Right lung (tissue), 5 donors: ENCODE data around the gene ENOX2. TPM values are rescaled to one million over a fixed set of nuclear protein-coding genes. Genes with fewer than 3 reads are reported as not detected.
"Not testable (repeated sequence)": the region's sequence is repeated elsewhere in the genome, so short reads cannot be mapped to it uniquely, and the experiment has no call there.

Experiments used
- DNase-seq, 2 donors: peaks; one replicate each; pipeline ENCODE4 v3.0.0-alpha.2; 2013
- polyA plus RNA-seq, 5 donors: library from polyadenylated mRNA; unstranded; fragments of 120-200 nt; gene quantifications; one replicate each; pipeline versions ENCODE4 v1.2.1 to v1.2.3, GENCODE V29; 2013; ENCODE audit warnings: inconsistent platforms in 1 of 5, low replicate concordance in 1 of 5; ENCODE audit not compliant: insufficient read length in 5 of 5, insufficient read depth in 1 of 5

Gene ENOX2
- polyA plus RNA-seq, 5 donors: 1.6 to 10.7 (median 8.8) TPM

DNA sequence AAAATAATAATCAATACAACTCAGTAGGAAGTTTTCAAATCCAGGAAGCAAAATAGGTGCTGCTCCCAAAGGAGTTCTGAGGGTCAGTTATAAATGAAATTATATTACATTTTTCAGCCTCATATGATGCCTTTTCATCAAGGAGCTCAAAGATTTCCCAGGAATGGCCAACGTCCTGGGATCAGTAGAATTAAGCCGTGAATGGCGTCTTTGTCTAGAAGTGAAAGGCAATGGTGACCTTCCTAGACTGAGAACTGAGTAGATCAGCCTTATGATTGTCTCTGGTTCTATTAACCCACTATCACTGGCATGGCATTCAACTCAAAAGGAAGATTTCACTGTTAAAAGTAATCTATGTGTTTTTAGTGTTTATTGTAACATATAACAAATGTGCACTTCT is 74.4 kb downstream of the ENOX2 start:
- DNase-seq: no peak

DNA sequence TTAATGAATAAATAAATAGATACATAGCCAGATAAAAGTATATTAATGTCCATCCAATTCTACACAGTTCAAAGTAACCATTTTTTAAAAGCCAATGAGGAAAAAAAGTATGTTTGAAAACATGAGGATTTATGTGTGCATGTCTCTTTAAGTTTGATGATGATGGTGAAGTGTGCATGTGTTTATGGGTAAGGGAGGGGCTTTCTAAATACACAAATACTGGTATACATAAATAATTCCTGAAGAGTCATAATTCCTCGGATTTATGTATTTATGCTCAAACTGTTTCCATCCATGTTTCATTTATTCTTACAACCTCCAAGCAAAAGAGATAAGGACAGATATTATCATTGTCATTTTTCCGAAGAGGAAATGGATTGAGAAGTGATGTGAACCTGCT is 75.4 kb downstream of the ENOX2 start:
- DNase-seq: no peak

DNA sequence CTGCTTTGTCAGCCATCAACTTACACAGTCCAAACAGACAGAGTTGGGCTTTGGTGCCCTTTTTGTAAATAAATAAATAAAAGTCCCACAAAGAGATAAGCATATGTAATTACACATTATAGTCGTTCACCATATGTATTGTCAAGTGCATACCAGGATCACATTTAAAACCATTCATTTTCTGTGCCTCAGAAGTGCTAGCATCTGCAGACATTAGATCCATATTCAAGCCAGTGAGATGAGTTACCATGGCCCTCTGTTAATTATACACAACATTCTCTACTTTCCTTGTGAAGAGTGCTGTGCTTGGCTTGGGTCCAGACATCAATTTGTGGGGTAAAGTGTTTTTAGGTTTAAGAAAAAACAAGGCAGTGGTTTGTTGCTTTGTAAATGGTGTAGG is 76.8 kb downstream of the ENOX2 start:
- no peak for DNase-seq

DNA sequence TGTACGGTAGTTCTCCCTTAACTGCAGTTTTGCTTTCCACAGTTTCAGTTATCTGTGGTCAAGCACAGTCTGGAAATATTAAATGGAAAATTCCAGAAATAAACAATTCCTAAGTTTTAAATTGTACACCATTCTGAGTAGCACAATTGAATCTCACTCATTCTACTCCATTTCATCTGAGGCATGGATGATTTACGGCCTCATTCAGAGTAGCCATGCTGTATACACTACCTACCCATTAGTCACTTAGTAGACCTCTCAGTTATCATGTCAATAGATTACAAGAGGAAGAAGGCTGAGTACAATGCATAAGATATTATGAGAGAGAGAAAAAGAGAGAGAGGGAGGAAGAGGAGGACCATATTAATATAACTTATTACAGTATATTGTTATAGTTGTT is 77.5 kb downstream of the ENOX2 start:
- DNase-seq: no peak

DNA sequence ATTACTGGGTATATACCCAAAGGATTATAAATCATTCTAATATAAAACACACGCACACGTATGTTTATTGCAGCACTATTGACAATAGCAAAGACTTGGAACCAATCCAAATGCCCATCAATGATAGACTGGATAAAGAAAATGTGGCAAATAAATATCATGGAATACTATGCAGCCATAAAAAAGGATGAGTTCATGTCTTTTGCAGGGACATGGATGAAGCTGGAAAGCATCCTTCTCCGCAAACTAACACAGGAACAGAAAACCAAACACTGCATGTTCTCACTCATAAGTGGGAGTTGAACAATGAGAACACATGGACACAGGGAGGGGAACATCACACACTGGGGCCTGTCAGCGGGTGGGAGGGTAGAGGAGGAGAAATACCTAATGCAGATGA is 83.6 kb downstream of the ENOX2 start:
- DNase-seq: not testable (repeated sequence)

DNA sequence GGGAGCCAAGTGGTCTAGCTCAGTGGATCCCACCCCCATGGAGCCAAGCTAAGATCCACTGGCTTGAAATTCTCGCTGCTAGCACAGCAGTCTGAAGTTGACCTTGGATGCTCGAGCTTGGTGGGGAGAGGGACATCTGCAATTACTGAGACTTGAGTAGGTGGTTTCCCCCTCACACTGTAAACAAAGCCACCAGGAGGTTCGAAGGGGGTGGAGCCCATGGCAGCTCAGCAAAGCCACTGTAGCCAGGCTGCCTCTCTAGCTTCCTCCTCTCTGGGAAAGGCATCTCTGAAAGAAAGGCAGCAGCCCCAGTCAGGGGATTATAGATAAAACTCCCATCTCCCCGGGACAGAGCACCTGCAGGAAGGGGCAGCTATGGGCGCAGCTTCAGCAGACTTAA is 89.1 kb downstream of the ENOX2 start:
- not testable (repeated sequence) for DNase-seq

DNA sequence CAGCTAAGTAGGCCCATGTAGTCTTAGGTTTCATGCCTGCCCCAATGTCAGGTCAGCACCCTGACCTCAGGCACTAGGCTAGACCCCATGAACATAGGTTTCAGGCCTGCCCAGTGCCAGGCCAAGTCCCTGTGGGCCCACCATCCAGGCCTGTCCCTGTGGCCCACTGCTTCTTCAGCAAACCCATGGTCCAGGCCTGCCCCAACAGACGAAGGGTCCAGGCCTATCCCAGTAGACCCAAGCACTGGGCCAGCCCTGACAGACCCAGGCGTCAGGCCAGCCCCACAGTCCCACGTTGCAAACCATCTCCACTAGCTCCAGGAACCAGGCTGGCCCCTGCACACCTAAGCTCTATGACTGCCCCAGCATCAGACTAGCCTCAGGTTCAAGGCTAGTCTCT is 92.4 kb downstream of the ENOX2 start:
- DNase-seq: no peak

DNA sequence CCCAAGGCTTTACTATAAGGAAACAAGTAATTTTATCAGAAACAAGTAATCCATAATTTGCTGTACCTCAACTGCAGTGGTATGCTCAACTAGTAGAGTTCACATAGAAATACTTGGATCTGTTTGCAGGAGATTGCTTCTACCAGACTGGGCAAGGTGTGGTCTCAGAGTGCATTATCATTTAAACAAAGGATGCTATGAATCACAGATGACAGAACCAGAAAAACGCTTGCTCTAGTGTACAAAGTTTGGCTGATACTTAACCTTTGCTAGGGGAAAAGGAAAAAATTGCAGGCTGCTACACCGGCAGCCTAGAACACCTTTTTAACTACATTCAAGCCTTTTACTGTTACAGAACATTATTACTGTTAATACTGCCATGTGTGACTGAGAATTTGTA is 97.1 kb downstream of the ENOX2 start:
- DNase-seq: no peak

DNA sequence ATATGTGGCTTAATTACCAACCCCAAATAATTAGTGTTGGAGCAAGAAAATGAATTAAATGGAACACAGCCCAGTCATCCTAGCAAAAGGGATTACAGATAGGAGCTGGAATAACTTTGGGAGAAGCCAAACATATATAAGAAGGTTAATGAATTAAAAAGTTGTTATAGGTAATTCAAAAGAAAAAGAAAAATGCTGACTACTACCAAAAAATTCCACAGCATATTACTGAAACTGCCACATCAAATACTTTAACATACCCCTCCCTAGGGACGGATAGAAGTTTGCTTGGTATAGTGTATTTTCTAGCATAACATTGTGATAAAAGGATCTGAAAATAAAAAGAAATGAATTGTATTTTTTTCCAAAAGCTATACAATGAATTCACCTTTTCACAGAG is 99.5 kb downstream of the ENOX2 start:
- no peak for DNase-seq

DNA sequence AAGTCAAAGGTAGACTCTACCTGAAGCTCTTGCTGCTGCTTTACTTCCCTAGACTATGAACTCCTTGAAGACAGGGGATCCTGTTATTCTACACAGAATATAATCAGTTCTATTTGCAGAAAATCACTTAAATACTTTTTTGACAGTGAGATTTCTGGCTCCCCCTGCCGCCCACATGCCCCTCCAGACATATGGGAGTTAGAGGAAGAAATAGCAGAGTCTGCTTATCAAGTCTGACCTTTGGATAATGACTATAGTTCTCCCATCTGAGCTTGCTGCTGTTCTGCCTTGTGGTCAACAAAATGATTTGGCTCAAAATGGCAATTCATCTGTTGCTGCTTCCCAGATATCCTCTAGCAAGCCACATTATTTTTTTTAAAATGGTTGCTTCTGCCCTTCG is 101.1 kb downstream of the ENOX2 start:
- no peak for DNase-seq

DNA sequence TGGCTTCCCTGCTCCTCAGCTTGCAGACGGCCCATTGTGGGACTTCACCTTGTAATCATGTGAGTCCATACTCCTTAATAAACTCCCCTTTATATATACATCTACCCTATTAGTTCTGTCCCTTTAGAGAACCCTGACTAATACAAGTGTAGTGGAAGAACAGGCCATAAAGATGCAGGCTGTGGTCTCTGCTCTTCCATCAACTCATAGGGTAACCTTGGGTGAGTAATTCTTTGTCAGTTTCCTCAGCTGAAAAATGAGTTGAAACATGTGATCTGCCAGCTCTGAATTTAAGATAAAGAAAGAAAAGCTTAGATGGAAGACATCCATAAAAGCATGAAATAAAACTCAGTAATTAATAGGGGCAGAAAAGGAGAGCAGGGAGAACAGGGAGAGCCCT is 103.6 kb downstream of the ENOX2 start:
- no peak for DNase-seq

DNA sequence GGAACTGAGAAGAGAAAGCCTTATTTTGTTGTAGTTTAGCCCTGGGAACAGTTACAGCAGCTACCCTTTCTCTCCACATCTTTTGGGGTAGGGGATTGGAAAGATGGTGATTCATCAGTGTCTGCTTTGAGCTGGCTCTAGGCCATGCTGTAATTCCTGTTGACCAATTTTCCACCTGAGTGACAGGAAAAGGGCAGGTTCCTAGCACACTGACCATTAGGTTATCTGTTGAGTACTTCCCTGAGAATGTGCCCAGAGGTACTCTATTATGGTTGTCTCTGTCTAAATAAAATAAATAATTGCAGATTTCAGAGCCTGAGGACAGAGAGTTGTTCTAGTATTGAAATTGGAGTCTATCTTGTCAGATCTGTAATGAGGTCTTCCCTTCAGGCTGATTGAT is 109.0 kb downstream of the ENOX2 start:
- no peak for DNase-seq

DNA sequence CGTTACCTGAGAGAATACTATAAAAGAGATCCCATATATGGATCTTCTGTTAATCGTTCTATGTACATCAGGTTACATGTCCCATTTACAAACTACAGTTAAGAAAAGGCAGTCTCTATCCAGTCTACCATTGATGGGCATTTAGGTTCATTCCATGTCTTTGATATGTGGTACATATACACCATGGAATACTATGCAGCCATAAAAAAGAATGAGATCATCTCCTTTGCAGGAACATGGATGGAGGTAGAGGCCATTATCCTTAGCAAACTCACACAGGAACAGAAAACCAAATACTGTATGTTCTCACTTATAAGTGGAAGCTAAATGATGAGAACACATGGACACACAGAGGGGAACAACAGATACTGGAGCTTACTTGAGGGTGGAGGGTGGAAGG is 111.1 kb downstream of the ENOX2 start:
- DNase-seq: not testable (repeated sequence)

DNA sequence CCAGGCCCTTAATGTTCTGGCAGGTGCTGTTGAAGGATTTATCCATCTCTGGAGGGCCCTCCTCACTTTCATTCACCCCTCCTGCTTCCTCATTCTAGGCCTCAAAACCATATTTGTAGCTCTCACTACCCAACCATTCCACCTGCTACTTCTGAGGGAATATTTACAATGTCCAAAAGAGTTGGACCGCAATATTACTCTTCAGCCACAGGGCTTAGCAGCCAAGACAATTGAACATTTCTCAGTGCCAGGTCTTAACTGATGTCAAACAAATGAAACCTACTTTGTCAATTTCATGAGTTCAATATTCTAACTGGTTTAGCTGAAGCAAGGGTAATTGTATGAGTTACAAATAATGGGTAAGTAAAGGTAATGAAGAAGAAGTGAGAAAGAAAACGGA is 113.2 kb downstream of the ENOX2 start:
- DNase-seq: no peak

DNA sequence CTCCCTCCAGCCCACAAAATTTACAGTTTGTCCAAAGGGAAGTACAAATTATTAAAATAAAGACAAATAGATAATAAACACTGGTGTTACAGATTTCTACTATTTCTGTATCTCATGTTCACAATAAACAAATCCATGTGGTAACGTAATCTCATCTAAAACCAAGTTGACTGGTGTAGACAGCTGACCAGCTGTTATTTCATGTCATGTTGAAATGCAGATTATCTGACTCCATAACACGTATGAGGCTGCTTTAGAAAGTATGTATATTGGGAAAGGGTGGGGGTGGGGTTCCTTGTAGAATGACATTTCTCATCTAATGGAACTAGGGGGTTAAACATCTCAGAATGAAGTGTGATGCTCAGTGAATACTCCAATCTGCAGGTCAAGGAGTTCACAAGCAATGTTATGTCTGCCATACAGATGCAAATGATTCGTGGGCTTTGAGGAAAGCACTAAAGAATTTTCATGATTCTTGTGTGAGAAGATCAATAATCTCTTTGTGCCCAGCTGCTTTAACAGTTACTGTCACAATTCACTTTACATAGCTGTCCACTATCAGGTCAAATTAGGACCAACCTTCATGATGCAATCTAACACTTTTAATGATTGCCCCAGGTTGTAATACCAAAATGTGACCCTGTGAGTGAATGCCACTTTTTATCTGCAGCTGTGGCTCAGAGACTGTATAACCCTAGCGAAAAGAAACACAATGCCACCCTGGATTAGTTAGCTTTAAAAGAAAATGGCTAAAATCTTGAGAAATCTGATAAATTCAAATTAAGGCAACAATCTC is 114.0 kb downstream of the ENOX2 start:
- DNase-seq: no peak

DNA sequence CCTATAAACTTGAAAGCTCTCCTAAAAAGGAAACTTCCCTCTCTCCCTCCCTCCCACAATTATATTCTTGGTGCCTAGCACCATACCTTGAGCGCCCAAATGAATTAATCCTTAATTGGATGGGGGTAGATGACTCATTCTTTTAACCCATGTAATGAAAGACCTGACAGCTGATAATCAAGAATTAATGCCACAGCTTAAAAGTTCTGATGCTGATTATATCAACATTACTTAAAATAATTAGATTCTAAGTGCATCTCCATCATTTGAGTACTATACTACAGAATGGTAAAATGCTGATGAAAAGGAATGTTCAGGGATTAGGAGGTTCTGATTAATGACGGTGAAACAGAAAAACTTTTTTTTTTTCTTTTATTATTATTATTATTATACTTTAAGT is 117.0 kb downstream of the ENOX2 start:
- DNase-seq: no peak

DNA sequence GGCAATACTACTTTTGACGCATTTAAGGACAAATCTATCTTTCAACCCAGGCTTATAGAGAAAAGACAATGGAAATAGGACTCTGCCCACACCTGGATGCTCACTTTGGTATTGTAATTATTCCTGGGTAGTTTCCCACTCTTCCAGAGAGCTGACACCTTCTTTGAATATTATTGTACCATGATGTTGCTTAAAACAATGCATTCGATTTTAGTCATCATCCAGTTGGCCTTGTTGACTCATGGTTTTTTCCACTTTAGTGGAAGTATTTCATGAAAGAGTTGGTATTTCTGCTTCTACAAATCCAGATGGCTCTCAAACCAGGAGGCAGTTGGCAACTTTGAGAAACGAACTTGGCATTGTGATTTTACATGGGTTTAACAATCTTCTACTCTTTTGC is 124.2 kb downstream of the ENOX2 start:
- no peak for DNase-seq

DNA sequence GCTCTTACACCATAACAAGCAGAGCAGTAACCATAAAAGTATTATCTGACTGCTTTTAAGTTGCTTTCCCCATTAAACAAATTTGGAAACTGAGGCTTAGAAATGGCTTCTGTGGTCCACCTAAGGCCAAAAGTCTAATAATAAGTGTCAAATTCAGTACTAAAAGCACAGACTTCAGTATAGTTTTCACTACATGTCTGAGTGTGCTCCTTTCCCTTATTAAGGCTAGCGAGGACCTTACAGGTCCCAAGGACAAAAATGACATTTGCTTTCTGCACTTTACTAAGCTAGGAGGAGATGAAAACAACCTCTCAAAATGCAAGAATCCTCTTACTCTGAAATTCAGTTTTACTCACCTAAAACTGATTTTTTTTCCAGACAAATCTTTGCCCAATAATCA is 127.2 kb downstream of the ENOX2 start:
- DNase-seq: no peak

DNA sequence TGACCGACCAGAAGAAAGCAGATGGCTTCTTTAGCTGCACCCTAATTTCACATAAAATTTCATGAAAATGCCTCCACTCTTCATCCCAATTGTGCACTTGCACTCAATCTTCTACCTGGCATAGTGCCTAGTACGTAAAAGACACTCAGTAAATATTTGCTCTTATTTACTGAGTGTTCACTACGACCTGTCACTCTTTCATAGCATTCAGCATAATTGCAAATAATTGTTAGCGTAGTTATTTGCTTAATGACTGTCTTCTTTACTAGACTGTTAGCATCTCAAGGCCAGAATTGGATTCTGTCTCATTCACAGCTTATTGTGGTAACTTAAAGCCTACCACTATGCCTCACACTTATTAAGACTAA is 130.2 kb downstream of the ENOX2 start:
- no peak for DNase-seq

DNA sequence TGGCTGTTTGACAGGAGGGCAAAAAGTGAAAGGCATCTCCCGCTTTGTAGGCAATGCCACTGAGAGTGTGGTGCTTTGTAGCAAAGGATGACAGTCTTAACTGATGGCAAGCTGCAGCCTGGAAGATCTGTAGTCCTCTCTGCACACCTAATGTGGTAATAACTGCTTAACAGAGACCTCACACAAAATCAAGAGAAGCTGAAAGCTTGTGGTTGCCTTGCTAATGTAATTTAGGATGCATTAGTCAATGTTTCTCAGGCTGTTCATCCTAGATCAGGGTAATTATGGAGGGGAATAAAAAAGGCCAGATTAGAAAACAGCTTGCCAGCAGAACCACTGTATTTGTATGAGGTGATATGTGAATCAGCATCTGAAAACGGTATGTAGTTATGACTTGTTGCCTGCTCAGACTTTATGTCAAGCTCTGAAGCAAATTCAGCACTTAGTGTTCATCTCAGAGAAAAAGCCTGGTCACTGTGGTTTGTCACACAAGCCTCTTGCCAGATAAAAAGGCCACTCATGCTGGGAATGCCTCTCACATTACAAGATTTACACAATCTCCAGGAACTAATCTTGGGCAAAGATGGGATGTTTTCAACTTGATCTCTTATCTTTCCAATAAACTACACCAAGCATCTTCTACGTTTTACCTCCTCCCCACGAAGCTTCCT is 130.8 kb downstream of the ENOX2 start:
- no peak for DNase-seq

DNA sequence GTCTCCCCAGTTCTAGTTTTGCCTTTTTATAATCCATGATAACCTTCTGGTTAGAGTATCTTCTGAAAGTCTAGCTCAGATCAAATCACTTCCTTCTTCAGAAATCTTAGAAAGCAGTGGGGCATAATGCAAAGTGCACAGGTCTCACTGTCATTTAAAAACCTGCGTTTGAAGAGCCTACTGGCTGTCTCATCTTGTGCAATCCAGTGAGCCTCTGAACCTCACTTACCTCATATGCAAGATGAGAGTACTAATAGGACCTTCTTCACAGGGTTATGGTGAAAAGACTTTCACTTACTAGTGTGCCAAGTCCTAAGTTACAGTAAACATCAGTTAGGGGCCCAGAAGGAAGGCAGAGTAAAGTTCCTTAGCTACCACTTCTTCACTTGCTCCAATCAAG is 131.4 kb downstream of the ENOX2 start:
- DNase-seq: no peak

DNA sequence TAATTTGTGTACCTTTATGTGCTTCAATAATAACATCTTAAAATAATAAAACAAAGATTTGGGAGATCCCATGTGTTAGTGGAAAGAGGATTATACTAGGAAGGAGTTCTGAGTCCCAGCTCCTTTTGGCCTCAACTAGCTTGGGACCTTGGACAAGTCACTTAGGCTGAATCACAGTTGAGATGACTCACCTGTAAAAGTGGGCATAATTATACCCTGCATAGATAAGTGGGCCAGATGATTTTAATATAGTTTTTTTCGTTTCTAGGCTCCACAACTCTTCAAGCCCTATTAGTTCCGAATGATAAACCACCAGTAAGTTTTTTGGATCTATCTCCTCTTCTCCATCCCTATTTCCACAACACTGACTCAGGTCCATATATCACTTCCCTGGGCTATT is 131.8 kb downstream of the ENOX2 start:
- no peak for DNase-seq

DNA sequence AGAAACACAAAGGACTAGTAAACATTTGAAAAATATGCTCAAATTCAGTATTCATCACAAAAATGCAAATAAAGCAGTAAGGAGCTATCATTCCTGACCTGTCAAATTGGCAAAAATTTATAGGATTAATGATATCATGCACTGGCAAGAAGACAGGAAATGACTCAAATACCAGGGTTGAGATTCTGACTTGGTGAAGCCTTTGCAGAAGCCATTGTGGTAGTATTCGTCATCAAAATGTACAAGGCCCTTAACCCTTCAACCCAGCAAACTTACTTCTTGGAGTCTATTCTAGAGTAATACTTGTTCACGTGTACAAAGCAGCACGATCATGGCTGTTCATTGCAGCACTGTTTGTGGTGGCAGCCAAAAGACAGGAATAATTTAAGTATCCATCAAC is 132.4 kb downstream of the ENOX2 start:
- no peak for DNase-seq

DNA sequence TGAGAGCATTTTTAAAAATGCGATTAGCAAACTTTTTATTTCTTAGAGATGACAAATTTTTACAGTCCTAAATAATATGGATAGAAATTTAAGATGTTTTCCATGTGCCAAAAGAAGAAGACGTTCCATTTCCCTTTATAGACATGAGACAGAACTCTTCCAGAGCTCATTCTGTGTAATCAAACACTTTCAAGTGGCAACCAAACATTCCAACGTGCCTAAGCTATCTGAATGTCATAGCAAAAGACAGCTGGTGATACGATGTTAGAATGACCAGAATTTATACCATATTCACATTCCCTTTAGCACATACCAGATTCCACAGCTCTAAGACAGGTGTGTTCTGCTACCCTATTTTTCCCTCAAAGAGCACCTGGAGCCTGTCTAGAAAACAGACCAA is 133.2 kb downstream of the ENOX2 start:
- no peak for DNase-seq
